SK-N-SH (cell line): Measurements from ENCODE around the gene KIF5C. TPM values are rescaled to one million over a fixed set of nuclear protein-coding genes. Genes with fewer than 3 reads are reported as not detected.

Experiments used
- CTCF ChIA-PET: fragments of 300-600, 350-600 bp; formaldehyde crosslinking; extraction: SDS; loops from one replicate; lab custom pipeline; 2021; lab: Yijun Ruan, JAX
- POLR2A ChIA-PET: fragments of 350-600 bp; sonication (Branson Sonifier 250); formaldehyde crosslinking; extraction: SDS; loops from one replicate; lab custom pipeline; 2020; ENCODE audit warnings: antibody characterized with exemption, inconsistent platforms; lab: Yijun Ruan, JAX
- DNase-seq: peaks from one replicate; pipeline ENCODE4 v3.0.0; 2012
- H2AFZ ChIP-seq: fragments of 200-600 bp; sonication (generic); 2 replicates; pipeline ENCODE4 v1.8.1; 2016; ENCODE audit warnings: antibody characterized with exemption, mild to moderate bottlenecking, low read depth
- H3F3A ChIP-seq: fragments of 200-600 bp; sonication (generic); replicated peaks from 2 replicates; pipeline ENCODE3; 2016; ENCODE audit warnings: antibody characterized with exemption, mild to moderate bottlenecking; ENCODE audit not compliant: insufficient read depth
- H3K27ac ChIP-seq, 2 experiments: fragments of 200-500 bp in 1 of 2; fragments of 200-600 bp in 1 of 2; sonication (Bioruptor generic) in 1 of 2; sonication (generic), shearing (Covaris generic) in 1 of 2; 2 replicates each; pipeline versions ENCODE4 v1.5.1 to v1.6.1; 2014 to 2016; ENCODE audit warnings: low read depth in 2 of 2, inconsistent platforms in 1 of 2, low read length in 1 of 2, mild to moderate bottlenecking in 1 of 2, mixed read lengths in 1 of 2
- H3K27me3 ChIP-seq: fragments of 200-600 bp; sonication (generic), shearing (Covaris generic); 2 replicates; pipeline ENCODE4 v1.6.1; 2016; ENCODE audit warnings: mixed run types; ENCODE audit not compliant: insufficient read depth
- H3K36me3 ChIP-seq, 2 experiments: fragments of 200-500 bp in 1 of 2; fragments of 200-600 bp in 1 of 2; sonication (Bioruptor generic) in 1 of 2; sonication (generic) in 1 of 2; replicated peaks in 1 of 2; 2 replicates each; pipeline versions ENCODE3 to v1.5.1; 2014 to 2016; ENCODE audit warnings: low read length in 1 of 2, mild to moderate bottlenecking in 1 of 2; ENCODE audit not compliant: insufficient read depth in 2 of 2, control insufficient read depth in 1 of 2
- H3K4me1 ChIP-seq, 2 experiments: fragments of 200-500 bp in 1 of 2; fragments of 200-600 bp in 1 of 2; sonication (Bioruptor generic) in 1 of 2; sonication (generic), shearing (Covaris generic) in 1 of 2; 2 replicates each; pipeline versions ENCODE4 v1.5.1 to v1.6.1; 2014 to 2016; ENCODE audit warnings: low read depth in 1 of 2, low read length in 1 of 2, mixed run types in 1 of 2; ENCODE audit not compliant: insufficient read depth in 2 of 2, control insufficient read depth in 1 of 2
- H3K4me2 ChIP-seq: fragments of 200-600 bp; sonication (generic), shearing (Covaris generic); 2 replicates; pipeline ENCODE4 v1.6.1; 2017; ENCODE audit warnings: mixed run types
- H3K4me3 ChIP-seq, 2 experiments: fragments of 200-500 bp in 1 of 2; fragments of 200-600 bp in 1 of 2; sonication (Bioruptor generic) in 1 of 2; sonication (generic), shearing (Covaris generic) in 1 of 2; 2 replicates each; pipeline versions ENCODE4 v1.5.1 to v1.8.1; 2014 to 2016; ENCODE audit warnings: low read depth in 2 of 2, inconsistent platforms in 1 of 2, low read length in 1 of 2, mild to moderate bottlenecking in 1 of 2, mixed read lengths in 1 of 2, moderate library complexity in 1 of 2
- H3K79me2 ChIP-seq: fragments of 200-600 bp; sonication (generic); 2 replicates; pipeline ENCODE4 v1.8.1; 2017; ENCODE audit warnings: mild to moderate bottlenecking; ENCODE audit not compliant: insufficient read depth
- H3K9ac ChIP-seq: fragments of 200-600 bp; sonication (generic); 2 replicates; pipeline ENCODE4 v1.6.1; 2017; ENCODE audit warnings: mixed run types
- H3K9me2 ChIP-seq: fragments of 200-600 bp; sonication (generic); 2 replicates; pipeline ENCODE4 v1.6.1; 2017; ENCODE audit warnings: mixed run types
- H3K9me3 ChIP-seq: fragments of 200-600 bp; sonication (generic); 2 replicates; pipeline ENCODE4 v1.6.1; 2017; ENCODE audit warnings: mixed run types, mild to moderate bottlenecking, moderate library complexity
- H4K20me1 ChIP-seq: fragments of 200-600 bp; sonication (generic); 2 replicates; pipeline ENCODE4 v1.6.1; 2017; ENCODE audit warnings: mild to moderate bottlenecking, mixed run types; ENCODE audit not compliant: insufficient read depth
- CHD2 ChIP-seq: fragments of 150-350 bp; IDR thresholded peaks from 2 replicates; pipeline ENCODE4 v1.6.1; 2018; ENCODE audit warnings: low read length; ENCODE audit not compliant: partially characterized antibody
- ELF1 ChIP-seq: IDR thresholded peaks from 2 replicates; pipeline ENCODE4 v1.4.0; 2012
- EP300 ChIP-seq, 2 experiments: IDR thresholded peaks; 2 replicates each; pipeline versions ENCODE4 v1.4.0 to v1.6.1; 2012; ENCODE audit warnings: borderline replicate concordance in 1 of 2, low read depth in 1 of 2, low read length in 1 of 2
- EZH2phosphoT487 ChIP-seq: fragments of 200-600 bp; sonication (generic); IDR thresholded peaks from 2 replicates; pipeline ENCODE4 v1.6.1; 2017; ENCODE audit warnings: low read depth, mixed run types, mild to moderate bottlenecking, antibody characterized with exemption, moderate library complexity, borderline replicate concordance
- FOSL2 ChIP-seq: IDR thresholded peaks from 2 replicates; pipeline ENCODE4 v1.4.0; 2012; ENCODE audit warnings: low read depth, mild to moderate bottlenecking, moderate library complexity, borderline replicate concordance
- FOXM1 ChIP-seq: IDR thresholded peaks from 2 replicates; pipeline ENCODE4 v1.4.0; 2012; ENCODE audit warnings: low read depth, mild to moderate bottlenecking
- GABPA ChIP-seq: IDR thresholded peaks from 2 replicates; pipeline ENCODE4 v1.4.0; 2012; ENCODE audit warnings: low read depth, mild to moderate bottlenecking
- GATA2 ChIP-seq: sonication (generic); formaldehyde crosslinking; IDR thresholded peaks from 2 replicates; pipeline ENCODE4 v1.5.0; 2020; ENCODE audit warnings: mild to moderate bottlenecking, missing genetic modification reagents
- JUND ChIP-seq: IDR thresholded peaks from 2 replicates; pipeline ENCODE4 v1.4.0; 2012
- MAX ChIP-seq: IDR thresholded peaks from 2 replicates; pipeline ENCODE4 v1.4.0; 2012; ENCODE audit warnings: low read depth
- MEF2A ChIP-seq: IDR thresholded peaks from 2 replicates; pipeline ENCODE4 v1.4.0; 2012; ENCODE audit warnings: low read depth, borderline replicate concordance
- MXI1 ChIP-seq: IDR thresholded peaks from 2 replicates; pipeline ENCODE4 v1.6.1; 2012; ENCODE audit warnings: mild to moderate bottlenecking, low read depth, low read length, improper control_type of control experiment
- NFIC ChIP-seq: IDR thresholded peaks from 2 replicates; pipeline ENCODE4 v1.4.0; 2012; ENCODE audit warnings: borderline replicate concordance
- NRF1 ChIP-seq: IDR thresholded peaks from 2 replicates; pipeline ENCODE4 v1.6.1; 2012; ENCODE audit warnings: low read depth, mild to moderate bottlenecking, low read length
- RAD21 ChIP-seq: IDR thresholded peaks from 2 replicates; pipeline ENCODE4 v1.6.1; 2012; ENCODE audit warnings: mild to moderate bottlenecking, low read length
- RCOR1 ChIP-seq: fragments of 150-350 bp; IDR thresholded peaks from 2 replicates; pipeline ENCODE4 v1.6.1; 2017; ENCODE audit warnings: antibody characterized with exemption, low read length
- REST ChIP-seq: IDR thresholded peaks from 2 replicates; pipeline ENCODE4 v1.6.1; 2012; ENCODE audit warnings: mild to moderate bottlenecking, low read depth, low read length, moderate library complexity
- RFX5 ChIP-seq: IDR thresholded peaks from 2 replicates; pipeline ENCODE4 v1.6.1; 2012; ENCODE audit warnings: mild to moderate bottlenecking, improper control_type of control experiment, low read length
- RXRA ChIP-seq: IDR thresholded peaks from 2 replicates; pipeline ENCODE4 v1.4.0; 2012; ENCODE audit warnings: low read depth, mild to moderate bottlenecking, borderline replicate concordance
- SIN3A ChIP-seq: IDR thresholded peaks from 2 replicates; pipeline ENCODE4 v1.6.1; 2012; ENCODE audit warnings: low read depth, mild to moderate bottlenecking, low read length, moderate library complexity, borderline replicate concordance
- TEAD4 ChIP-seq: IDR thresholded peaks from 2 replicates; pipeline ENCODE4 v1.4.0; 2012; ENCODE audit warnings: mild to moderate bottlenecking, borderline replicate concordance; ENCODE audit not compliant: insufficient read depth
- USF1 ChIP-seq: IDR thresholded peaks from 2 replicates; pipeline ENCODE4 v1.4.0; 2012; ENCODE audit warnings: low read depth, borderline replicate concordance
- WGBS: methylation state at CpG from one replicate; pipeline ENCODE4 v1.1.6; 2017; ENCODE audit warnings: low lambda C conversion rate; 5-methylcytosine and 5-hydroxymethylcytosine counted together
- polyA plus RNA-seq, 3 experiments: library from polyadenylated mRNA; depleted of rRNA; stranded (reverse); fragments of >200 nt; gene quantifications; 2 replicates each; pipeline ENCODE4 v1.2.3, GENCODE V29; 2012

KIF5C gene
- polyA plus RNA-seq, 1 of the 3 experiments (the other 2 are of a cell fraction), result 3.9 TPM

GRCh38 chr2:148917431-148917830 is 42.4 kb downstream of the KIF5C start:
- CTCF ChIA-PET, result no interaction called here
- POLR2A ChIA-PET, result no interaction called here

GRCh38 chr2:148918554-148918953 is 43.5 kb downstream of the KIF5C start:
- H3K9me3 ChIP-seq, result no peaks in the 10 kb centered on the region
- H3K9ac ChIP-seq, result no peak overlapping the region
- H3K9me2 ChIP-seq, result no peaks in the 10 kb centered on the region
- no peak overlapping the region for H2AFZ ChIP-seq
- no peak overlapping the region for H3K4me2 ChIP-seq
- H3K79me2 ChIP-seq, result no peaks in the 10 kb centered on the region
- WGBS, result 46% methylated on average over 2 of the region's 2 CpGs
- H4K20me1 ChIP-seq, result no peaks in the 10 kb centered on the region
- TF ChIP-seq MAX, result no peak
- no peak for TF ChIP-seq RCOR1
- TF ChIP-seq MEF2A, result no peak
- no peak for TF ChIP-seq REST
- TF ChIP-seq CHD2, result no peak
- no peak for TF ChIP-seq GABPA
- no peak for TF ChIP-seq EP300 (IDR thresholded peaks at IDR 0.05; ENCODE audit: borderline replicate concordance in 1 of 2, low read depth in 1 of 2, low read length in 1 of 2)
- TF ChIP-seq GATA2 (CRISPR knock-in tag), result no peak
- TF ChIP-seq ELF1, result no peak
- TF ChIP-seq MXI1, result no peak
- TF ChIP-seq RAD21, result no peak
- TF ChIP-seq FOSL2, result no peak
- no peak for TF ChIP-seq SIN3A
- TF ChIP-seq NFIC, result no peak
- no peak for TF ChIP-seq RXRA
- no peak for TF ChIP-seq RFX5
- TF ChIP-seq EZH2phosphoT487, result no peak
- no peak for TF ChIP-seq NRF1
- no peak for TF ChIP-seq USF1
- H3K27me3 ChIP-seq, result no peaks in the 10 kb centered on the region
- H3K36me3 ChIP-seq, result no peaks in the 10 kb centered on the region
- H3K4me3 ChIP-seq, result no peak overlapping the region
- ChIA-PET CTCF (no interaction called here), POLR2A (no interaction called here)
- no peak overlapping the region for H3K27ac ChIP-seq
- DNase-seq, result no peak
- no peaks in the 10 kb centered on the region for H3F3A ChIP-seq
- peaks cover 0 to 7% of the 10 kb centered on the region in 2 experiments; a peak in 1 of 4 replicates for H3K4me1 ChIP-seq

More at GRCh38 chr2:148917431-148917830, 42.4 kb downstream of the KIF5C start:
- no peak overlapping the region for H3K27ac ChIP-seq
- no peak overlapping the region for H3K4me3 ChIP-seq
- no peaks in the 10 kb centered on the region for H3K9me3 ChIP-seq
- no peaks in the 10 kb centered on the region for H3K79me2 ChIP-seq
- DNase-seq, result no peak
- H3K27me3 ChIP-seq, result no peaks in the 10 kb centered on the region
- no peak for TF ChIP-seq FOXM1
- no peak for TF ChIP-seq JUND
- TF ChIP-seq TEAD4, result no peak
- no peaks in the 10 kb centered on the region for H3K36me3 ChIP-seq
- H3K9ac ChIP-seq, result no peak overlapping the region
- H3K4me1 ChIP-seq, result peaks cover 0 to 4% of the 10 kb centered on the region in 2 experiments; a peak in 1 of 4 replicates
- H2AFZ ChIP-seq, result no peak overlapping the region
- no peaks in the 10 kb centered on the region for H3K9me2 ChIP-seq
- WGBS, result 41% methylated on average over 1 of the region's 1 CpG
- H4K20me1 ChIP-seq, result no peaks in the 10 kb centered on the region
- no peaks in the 10 kb centered on the region for H3F3A ChIP-seq
- H3K4me2 ChIP-seq, result no peak overlapping the region
